ENCODE data around the gene C11orf97. TPM values are rescaled to one million over a fixed set of nuclear protein-coding genes. Genes with fewer than 3 reads are reported as not detected.
"Not testable (repeated sequence)": the region's sequence is repeated elsewhere in the genome, so short reads cannot be mapped to it uniquely, and the experiment has no call there.

C11orf97 gene
- total RNA-seq, 2 experiments from 2014 or later = not detected

DNA sequence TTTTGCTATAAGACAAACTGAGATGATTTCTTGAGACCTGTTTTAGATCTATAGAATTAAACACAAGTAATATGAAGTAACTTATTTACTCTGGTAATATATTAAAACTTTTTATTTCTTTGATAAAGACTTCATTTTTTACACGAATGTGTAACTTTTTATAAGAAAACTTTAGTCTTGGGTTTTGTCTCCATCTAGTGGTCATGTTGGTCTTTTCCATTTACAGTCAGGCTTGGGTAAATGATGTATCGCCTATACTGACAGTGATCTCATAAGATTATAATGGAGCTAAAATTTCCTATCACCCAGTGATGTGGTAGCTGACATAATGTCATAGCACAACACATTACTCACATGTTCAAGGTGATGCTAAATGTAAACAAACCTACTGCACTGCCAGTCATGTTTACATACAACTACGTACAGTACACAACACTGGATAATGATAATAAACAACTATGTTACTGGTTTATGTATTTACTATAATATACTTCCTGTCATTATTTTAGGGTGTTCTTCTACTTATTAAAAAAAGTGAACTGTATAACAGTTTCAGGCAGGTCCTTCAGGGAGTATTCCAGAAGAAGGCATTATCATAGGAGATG, 7.5 kb upstream of the C11orf97 start:
- CTCF ChIA-PET = interaction anchor here (0.7 to 2.9 kb wide), 16 partner anchors 9 to 714 kb away, joined by 3 to 26 read pairs (median 4); no protein-coding TSS in a partner anchor
- Mint-ChIP-seq H3K9me3 (no peaks in the 10 kb centered on the region), H3K4me1 (ENCODE audit: low read depth) (no peaks in the 10 kb centered on the region), H3K27me3 (ENCODE audit: low read depth) (peaks cover 3% of the 10 kb centered on the region), H3K4me3 (no peak overlapping the region), H3K36me3 (ENCODE audit: low read depth) (peaks cover 2% of the 10 kb centered on the region), H3K27ac (no peak overlapping the region)
- DNase-seq = no peak
- intact Hi-C loops (cut with micrococcal nuclease) = loop anchor here (1.0 to 10.0 kb wide), 6 partner anchors 179 to 1560 kb away; no protein-coding TSS in a partner anchor

DNA sequence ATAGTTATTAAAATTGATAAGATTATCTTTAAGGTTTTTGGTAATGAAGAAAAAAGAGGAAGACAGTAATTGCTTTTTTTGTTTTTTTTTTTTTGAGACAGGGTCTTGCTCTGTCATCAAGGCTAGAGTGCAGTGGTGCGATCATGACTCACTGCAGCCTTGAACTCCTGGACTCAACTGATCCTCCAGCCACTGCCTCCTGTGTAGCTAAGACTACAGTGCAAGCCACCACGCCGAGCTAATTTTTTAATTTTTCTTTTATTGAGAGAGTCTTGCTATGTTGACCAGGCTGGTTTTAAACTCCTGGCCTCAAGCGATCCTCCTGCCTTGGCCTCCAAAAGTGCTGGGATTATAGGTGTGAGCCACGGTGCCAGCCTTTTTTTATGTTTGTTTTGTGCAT, 5.7 kb upstream of the C11orf97 start:
- H3K4me3 Mint-ChIP-seq; DNase-seq; H3K9me3 Mint-ChIP-seq; H3K27ac Mint-ChIP-seq; H3K4me1 Mint-ChIP-seq (ENCODE audit: low read depth); H3K27me3 Mint-ChIP-seq (ENCODE audit: low read depth); H3K36me3 Mint-ChIP-seq (ENCODE audit: low read depth): not testable (repeated sequence)
- intact Hi-C loops (cut with micrococcal nuclease) = loop anchor here (10.0 kb wide), 1 partner anchor 1562 kb away; no protein-coding TSS in a partner anchor
- CTCF ChIA-PET = interaction anchor here (0.6 to 1.2 kb wide), 4 partner anchors 9 to 723 kb away, joined by 3 to 5 read pairs (median 4); no protein-coding TSS in a partner anchor

DNA sequence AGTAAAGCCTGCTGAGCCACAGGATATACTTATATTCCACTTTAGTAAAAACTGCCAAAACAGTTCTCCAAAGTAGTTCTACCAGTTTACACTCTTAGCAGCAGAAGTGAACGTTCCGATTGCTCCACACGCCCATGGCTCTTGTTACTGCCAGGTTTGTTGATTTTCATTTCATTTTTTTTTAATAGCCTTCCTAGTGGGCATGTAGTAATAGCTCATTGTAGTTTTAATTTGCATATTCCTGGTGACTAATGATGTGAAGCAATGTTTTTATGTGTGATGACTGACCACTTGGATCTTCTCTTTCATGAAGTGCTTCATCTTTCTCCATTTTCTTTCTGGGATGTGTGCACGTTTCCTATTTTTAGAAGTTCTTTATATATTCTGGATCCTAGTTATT, 4.8 kb upstream of the C11orf97 start:
- H3K27ac Mint-ChIP-seq = no peak overlapping the region
- no peaks in the 10 kb centered on the region for H3K36me3 Mint-ChIP-seq (ENCODE audit: low read depth)
- CTCF ChIA-PET = interaction anchor here (0.9 to 1.2 kb wide), 2 partner anchors 14 to 1564 kb away, joined by 3 read pairs; no protein-coding TSS in a partner anchor
- intact Hi-C loops (cut with micrococcal nuclease) = loop anchor here (10.0 kb wide), 1 partner anchor 1563 kb away; no protein-coding TSS in a partner anchor
- H3K9me3 Mint-ChIP-seq = no peaks in the 10 kb centered on the region
- H3K4me3 Mint-ChIP-seq = no peak overlapping the region
- peaks cover 13% of the 10 kb centered on the region for H3K27me3 Mint-ChIP-seq (ENCODE audit: low read depth)
- peaks cover 5% of the 10 kb centered on the region for H3K4me1 Mint-ChIP-seq (ENCODE audit: low read depth)
- DNase-seq = no peak

DNA sequence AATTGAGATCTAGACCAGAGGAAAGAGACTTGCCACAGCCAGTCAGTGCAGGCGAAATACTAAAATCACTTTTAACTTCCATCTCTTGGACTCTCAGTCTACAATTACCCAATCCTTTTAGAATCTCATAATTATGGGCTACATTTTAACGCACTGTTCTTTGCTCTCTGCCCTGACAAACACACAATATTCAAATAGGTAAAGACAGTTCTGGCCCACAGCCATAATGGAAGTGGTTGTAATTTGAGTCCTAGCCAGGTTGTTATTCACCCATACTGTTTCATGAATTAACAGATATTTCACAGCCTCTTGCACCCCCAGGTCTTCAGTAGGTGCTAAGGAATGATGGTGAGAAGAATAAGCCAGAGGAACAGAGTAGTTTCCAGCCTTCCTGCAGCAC, 830 bp downstream of the C11orf97 start:
- CTCF ChIA-PET = interaction anchor here (0.6 to 1.9 kb wide), 3 partner anchors 12 to 90 kb away, joined by 3 to 10 read pairs (median 4); no protein-coding TSS in a partner anchor
- intact Hi-C loops (cut with micrococcal nuclease) = no loop called here
- Mint-ChIP-seq H3K9me3 (no peaks in the 10 kb centered on the region), H3K4me3 (no peak overlapping the region), H3K4me1 (ENCODE audit: low read depth) (peaks cover 7% of the 10 kb centered on the region), H3K36me3 (ENCODE audit: low read depth) (no peaks in the 10 kb centered on the region), H3K27ac (no peak overlapping the region), H3K27me3 (ENCODE audit: low read depth) (peaks cover 18% of the 10 kb centered on the region)
- no peak for DNase-seq

DNA sequence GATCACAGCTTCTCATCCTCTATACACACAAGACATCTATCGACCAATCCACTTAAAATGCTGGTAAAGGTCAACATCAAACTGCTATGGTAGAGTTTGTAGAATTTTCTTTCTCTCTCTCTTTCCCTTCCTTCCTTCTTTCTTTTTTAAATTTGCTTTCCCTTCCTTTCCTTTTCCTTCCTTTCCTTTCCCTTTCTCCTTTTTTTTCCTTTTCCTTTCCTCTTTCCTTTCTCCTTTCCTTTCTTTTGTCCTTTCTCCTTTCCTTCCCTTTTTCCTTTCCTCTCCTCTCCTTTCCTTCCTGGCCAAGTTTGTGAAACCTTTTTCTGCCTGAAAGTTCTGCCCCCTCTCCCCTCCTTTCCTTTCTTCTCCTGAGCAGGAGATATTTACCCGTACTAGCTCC, 3.1 kb downstream of the C11orf97 start:
- Mint-ChIP-seq H3K4me1 (ENCODE audit: low read depth) (peaks cover 7% of the 10 kb centered on the region), H3K36me3 (ENCODE audit: low read depth) (no peaks in the 10 kb centered on the region), H3K27me3 (ENCODE audit: low read depth) (peaks cover 15% of the 10 kb centered on the region), H3K4me3 (no peak overlapping the region), H3K27ac (no peak overlapping the region), H3K9me3 (no peaks in the 10 kb centered on the region)
- intact Hi-C loops (cut with micrococcal nuclease) = loop anchor here (5.0 kb wide), 2 partner anchors 247 to 362 kb away; no protein-coding TSS in a partner anchor
- CTCF ChIA-PET = interaction anchor here (1.1 kb wide), 1 partner anchor 10 kb away, joined by 3 read pairs; no protein-coding TSS in a partner anchor
- DNase-seq = no peak

DNA sequence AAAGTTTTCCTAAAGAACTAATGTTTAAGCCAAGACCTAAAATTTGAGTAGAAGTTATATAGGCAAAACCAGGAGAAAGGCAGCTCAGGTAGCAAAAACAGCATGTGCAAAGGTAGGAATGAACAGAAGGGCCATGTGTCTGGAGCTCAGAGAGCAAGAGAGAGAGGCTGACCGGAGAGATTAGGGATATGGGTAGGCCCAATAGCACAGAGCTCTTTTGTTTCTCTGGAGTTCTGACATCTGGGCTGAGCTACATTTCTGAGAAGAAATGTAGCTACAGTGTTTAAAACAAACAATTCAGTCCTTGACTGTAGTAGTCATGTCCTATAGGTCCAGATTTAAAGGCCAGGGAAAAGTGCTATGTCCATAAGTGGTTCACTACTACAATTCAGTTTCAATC, 4.5 kb downstream of the C11orf97 start:
- H3K36me3 Mint-ChIP-seq (ENCODE audit: low read depth) = no peaks in the 10 kb centered on the region
- H3K4me3 Mint-ChIP-seq = no peak overlapping the region
- no peaks in the 10 kb centered on the region for H3K9me3 Mint-ChIP-seq
- H3K4me1 Mint-ChIP-seq (ENCODE audit: low read depth) = peaks cover 7% of the 10 kb centered on the region
- DNase-seq = no peak
- H3K27ac Mint-ChIP-seq = no peak overlapping the region
- peaks cover 11% of the 10 kb centered on the region for H3K27me3 Mint-ChIP-seq (ENCODE audit: low read depth)
- intact Hi-C loops (cut with micrococcal nuclease) = loop anchor here (5.0 kb wide), 2 partner anchors 246 to 361 kb away; no protein-coding TSS in a partner anchor
- CTCF ChIA-PET = interaction anchor here (0.5 to 2.3 kb wide), 7 partner anchors 9 to 360 kb away, joined by 3 to 11 read pairs (median 4); no protein-coding TSS in a partner anchor

DNA sequence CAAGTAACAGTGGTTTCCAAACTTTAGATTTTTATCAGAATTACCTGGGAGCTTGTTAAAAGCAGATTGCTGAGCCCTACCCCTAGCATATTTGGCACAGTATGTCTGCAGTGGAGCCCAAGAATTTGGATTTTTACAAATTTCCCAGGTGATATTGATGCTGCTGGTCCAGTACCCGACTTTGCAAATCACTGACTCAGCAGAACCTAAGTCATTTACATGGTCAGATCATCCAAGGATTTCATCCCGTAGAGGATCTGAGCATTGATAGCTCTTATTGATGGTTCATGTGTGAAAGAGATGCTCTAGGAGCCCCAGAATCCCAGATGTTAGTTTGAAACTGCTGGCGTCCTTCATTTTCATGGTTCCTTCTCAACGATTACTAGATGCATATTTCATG, 6.0 kb downstream of the C11orf97 start:
- CTCF ChIA-PET = interaction anchor here (0.6 to 1.4 kb wide), 5 partner anchors 17 to 401 kb away, joined by 3 to 6 read pairs (median 5); no protein-coding TSS in a partner anchor
- H3K36me3 Mint-ChIP-seq (ENCODE audit: low read depth) = no peaks in the 10 kb centered on the region
- intact Hi-C loops (cut with micrococcal nuclease) = loop anchor here (2.0 to 5.0 kb wide), 3 partner anchors 223 to 359 kb away; no protein-coding TSS in a partner anchor
- H3K4me1 Mint-ChIP-seq (ENCODE audit: low read depth) = no peaks in the 10 kb centered on the region
- DNase-seq = no peak
- H3K4me3 Mint-ChIP-seq = no peak overlapping the region
- H3K27ac Mint-ChIP-seq = no peak overlapping the region
- peaks cover 4% of the 10 kb centered on the region for H3K27me3 Mint-ChIP-seq (ENCODE audit: low read depth)
- no peaks in the 10 kb centered on the region for H3K9me3 Mint-ChIP-seq

DNA sequence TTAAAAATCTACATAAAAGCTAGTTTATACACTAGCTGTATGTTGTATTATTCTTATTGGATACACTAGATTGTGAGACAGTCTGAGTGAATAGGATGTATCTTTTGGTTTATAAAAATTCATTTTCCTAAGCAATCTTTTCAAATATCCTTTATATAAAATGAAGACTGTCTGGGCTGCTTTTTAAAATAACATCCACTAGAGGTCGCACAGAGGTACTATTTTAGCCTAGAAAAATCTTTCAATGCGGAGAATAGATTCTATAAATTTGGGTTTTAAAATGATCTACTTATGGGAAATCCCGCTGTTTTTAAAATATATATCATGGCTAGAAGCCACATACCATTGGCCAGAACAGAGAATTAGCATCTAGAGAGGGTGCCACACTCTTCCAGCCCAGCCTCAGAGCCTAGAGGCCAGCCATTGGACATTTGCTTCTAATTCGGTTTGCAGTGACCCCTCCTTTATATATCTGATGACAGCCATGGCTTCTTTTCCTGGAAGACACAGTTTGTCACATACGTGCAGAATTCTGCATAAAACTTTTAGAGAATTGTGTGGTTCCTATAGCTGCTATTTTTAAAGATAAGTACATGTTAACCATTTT, 7.3 kb downstream of the C11orf97 start:
- peak; percentile 16 for DNase-seq
- no peak overlapping the region for H3K4me3 Mint-ChIP-seq
- H3K36me3 Mint-ChIP-seq (ENCODE audit: low read depth) = no peaks in the 10 kb centered on the region
- CTCF ChIA-PET = interaction anchor here (0.7 to 2.6 kb wide), 12 partner anchors 14 to 548 kb away, joined by 3 to 13 read pairs (median 3); no protein-coding TSS in a partner anchor
- H3K27ac Mint-ChIP-seq = no peak overlapping the region
- intact Hi-C loops (cut with micrococcal nuclease) = loop anchor here (1.0 to 5.0 kb wide), 7 partner anchors 24 to 378 kb away; partner anchors contain the start of gene FUT4
- peaks cover 9% of the 10 kb centered on the region for H3K27me3 Mint-ChIP-seq (ENCODE audit: low read depth)
- no peaks in the 10 kb centered on the region for H3K9me3 Mint-ChIP-seq
- no peaks in the 10 kb centered on the region for H3K4me1 Mint-ChIP-seq (ENCODE audit: low read depth)

DNA sequence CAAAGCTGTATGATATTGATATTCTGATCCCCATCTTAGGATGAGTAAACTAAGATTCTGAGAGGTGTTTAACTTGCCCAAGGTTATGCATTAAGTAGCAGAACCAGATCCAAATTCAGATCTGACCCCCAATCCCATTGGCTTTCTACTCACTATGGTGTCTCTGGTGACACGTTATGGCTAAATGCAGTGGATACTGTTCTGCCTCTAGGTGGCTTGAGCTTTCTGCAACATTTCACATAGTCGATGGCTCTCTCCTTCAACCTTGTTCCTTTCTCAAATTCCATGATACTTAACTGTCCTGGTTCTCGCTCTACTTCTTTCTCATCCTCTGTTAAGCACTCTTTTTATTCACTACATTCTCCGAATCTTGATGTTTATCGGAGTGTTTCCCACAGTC, 9.4 kb downstream of the C11orf97 start:
- H3K27ac Mint-ChIP-seq = no peak overlapping the region
- no peaks in the 10 kb centered on the region for H3K9me3 Mint-ChIP-seq
- H3K27me3 Mint-ChIP-seq (ENCODE audit: low read depth) = peaks cover 10% of the 10 kb centered on the region
- H3K4me1 Mint-ChIP-seq (ENCODE audit: low read depth) = no peaks in the 10 kb centered on the region
- no peaks in the 10 kb centered on the region for H3K36me3 Mint-ChIP-seq (ENCODE audit: low read depth)
- CTCF ChIA-PET = interaction anchor here (0.6 to 2.6 kb wide), 8 partner anchors 8 to 721 kb away, joined by 3 to 13 read pairs (median 3); no protein-coding TSS in a partner anchor
- H3K4me3 Mint-ChIP-seq = no peak overlapping the region
- intact Hi-C loops (cut with micrococcal nuclease) = no loop called here
- DNase-seq = no peak

DNA sequence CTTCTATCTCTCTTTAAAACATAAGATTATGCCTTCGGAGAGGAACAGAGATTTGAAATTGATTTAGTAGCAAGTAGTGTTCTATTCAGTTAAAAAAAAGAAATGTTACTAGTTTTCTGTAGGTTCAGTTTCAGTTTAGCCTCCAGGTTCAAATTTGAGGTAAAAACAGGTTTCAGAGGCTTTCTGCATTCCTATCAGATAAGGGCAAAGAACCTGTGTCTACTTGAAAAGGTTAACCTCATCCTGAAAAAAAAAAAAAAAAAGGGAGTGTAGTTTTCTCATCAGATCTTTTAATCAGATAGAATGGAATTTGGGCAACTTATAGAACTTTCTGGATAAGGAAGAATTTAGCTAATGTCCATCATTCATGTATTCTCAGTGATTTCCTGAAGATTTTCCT, 12.1 kb downstream of the C11orf97 start:
- intact Hi-C loops (cut with micrococcal nuclease) = no loop called here
- no peak for DNase-seq
- CTCF ChIA-PET = interaction anchor here (0.7 kb wide), 2 partner anchors 11 to 60 kb away, joined by 3 to 4 read pairs; no protein-coding TSS in a partner anchor
- H3K4me1 Mint-ChIP-seq (ENCODE audit: low read depth) = no peaks in the 10 kb centered on the region
- H3K9me3 Mint-ChIP-seq = no peaks in the 10 kb centered on the region
- no peak overlapping the region for H3K27ac Mint-ChIP-seq
- no peaks in the 10 kb centered on the region for H3K36me3 Mint-ChIP-seq (ENCODE audit: low read depth)
- peaks cover 14% of the 10 kb centered on the region for H3K27me3 Mint-ChIP-seq (ENCODE audit: low read depth)
- H3K4me3 Mint-ChIP-seq = no peak overlapping the region

DNA sequence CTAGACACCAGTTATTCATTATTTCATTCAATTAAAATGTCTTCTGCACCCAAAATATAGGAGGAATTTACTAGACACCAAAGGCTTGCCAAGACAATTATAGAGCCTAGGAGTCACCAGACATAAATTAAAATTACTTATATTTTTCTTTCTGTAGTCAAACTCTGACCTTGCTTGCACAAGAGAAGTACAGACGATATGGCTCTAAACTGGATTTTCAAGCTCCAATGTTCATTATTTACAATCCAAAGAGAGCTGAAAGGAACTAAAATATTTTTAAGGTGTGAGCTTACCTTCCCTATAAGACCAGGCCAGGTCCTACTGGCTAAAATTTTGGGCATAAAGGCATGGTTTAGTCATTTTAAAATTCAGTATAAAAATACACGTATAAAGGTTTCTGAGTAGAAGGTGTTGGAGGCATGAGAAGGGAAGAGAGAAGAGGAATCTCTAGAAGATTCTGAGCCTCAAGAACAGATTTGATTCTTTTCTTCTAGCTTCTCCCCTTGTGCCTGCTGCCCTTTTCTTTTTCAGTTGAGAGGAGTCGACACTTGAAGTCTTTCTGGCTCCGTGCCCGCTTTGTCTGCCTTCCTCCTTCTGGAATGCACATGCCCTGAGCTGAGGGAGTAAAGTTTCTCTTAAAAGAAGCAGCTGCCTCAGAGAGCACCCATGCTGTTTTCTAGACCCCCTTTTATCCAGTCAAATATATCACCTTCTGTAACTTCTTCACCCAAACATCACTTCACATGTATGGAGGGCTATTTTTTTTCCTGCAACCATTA, 13.5 kb downstream of the C11orf97 start:
- no peaks in the 10 kb centered on the region for H3K36me3 Mint-ChIP-seq (ENCODE audit: low read depth)
- H3K27ac Mint-ChIP-seq = no peak overlapping the region
- H3K27me3 Mint-ChIP-seq (ENCODE audit: low read depth) = peaks cover 17% of the 10 kb centered on the region
- intact Hi-C loops (cut with micrococcal nuclease) = no loop called here
- no peaks in the 10 kb centered on the region for H3K4me1 Mint-ChIP-seq (ENCODE audit: low read depth)
- no peak overlapping the region for H3K4me3 Mint-ChIP-seq
- CTCF ChIA-PET = interaction anchor here (0.7 to 1.3 kb wide), 2 partner anchors 9 to 811 kb away, joined by 3 to 5 read pairs; no protein-coding TSS in a partner anchor
- DNase-seq = no peak
- no peaks in the 10 kb centered on the region for H3K9me3 Mint-ChIP-seq

Measured in activated naive CD4-positive, alpha-beta T cell treated with anti-CD3 and anti-CD28 coated beads for 36 hours (primary cell).